GM12878 (cell line): ENCODE results near the gene CXXC5. TPM values are rescaled to one million over a fixed set of nuclear protein-coding genes. Genes with fewer than 3 reads are reported as not detected.

Source experiments
- ATAC-seq: fragments of 200-7000 bp; cut with Tn5 transposase; 3 replicates; pipeline ENCODE4 v1.9.1; 2020; ENCODE audit warnings: mild to moderate bottlenecking, moderate library complexity
- BruUV-seq: library from RNA; stranded (reverse); fragments of 400-500 nt; replicated peaks from 2 replicates; lab custom pipeline; 2021; lab: Mats Ljungman, UMichigan
- CTCF ChIA-PET: fragments of 300-600 bp; sonication (Branson Sonifier 250); formaldehyde crosslinking; extraction: SDS; loops from one replicate; lab custom pipeline; 2021; ENCODE audit warnings: inconsistent platforms; lab: Yijun Ruan, JAX
- POLR2A ChIA-PET: fragments of 350-600 bp; formaldehyde crosslinking; extraction: SDS; loops from one replicate; lab custom pipeline; 2021; ENCODE audit warnings: inconsistent platforms; lab: Charles Lee
- RAD21 ChIA-PET: fragments of 300-600 bp; sonication (Branson Sonifier 250); formaldehyde crosslinking; loops from one replicate; lab custom pipeline; 2023; ENCODE audit warnings: antibody characterized with exemption; ENCODE audit not compliant: unreplicated experiment; lab: Charles Lee
- SMC1A ChIA-PET: fragments of 300-600 bp; sonication (Branson Sonifier 250); formaldehyde crosslinking; loops from one replicate; lab custom pipeline; 2023; ENCODE audit not compliant: unreplicated experiment, uncharacterized antibody; lab: Charles Lee
- DNase-seq: peaks from one replicate; pipeline ENCODE4 v3.0.0-alpha.2; 2011; ENCODE audit warnings: low read depth, low spot score
- FAIRE-seq: peaks from 3 replicates; lab custom pipeline; 2011; peaks lifted over from hg19 to GRCh38; lab: Jason Lieb, UNC
- H2AFZ ChIP-seq: 2 replicates; pipeline ENCODE4 v1.6.0; 2011; ENCODE audit warnings: low read depth, low read length, control low read depth; ENCODE audit not compliant: control insufficient read depth
- H3K27ac ChIP-seq: 2 replicates; pipeline ENCODE4 v1.5.1; 2011; ENCODE audit warnings: control low read depth; ENCODE audit not compliant: control insufficient read depth, insufficient read depth
- H3K27me3 ChIP-seq, 2 experiments: replicated peaks in 1 of 2; 2 replicates each; pipeline versions ENCODE4 v1.6.0 to v1.6.1; 2011; ENCODE audit warnings: low read length in 1 of 2; ENCODE audit not compliant: control insufficient read depth in 2 of 2, insufficient read depth in 2 of 2
- H3K36me3 ChIP-seq, 2 experiments: 2 replicates each; pipeline ENCODE4 v1.5.1; 2011; ENCODE audit warnings: low read length in 1 of 2; ENCODE audit not compliant: control insufficient read depth in 2 of 2, insufficient read depth in 2 of 2
- H3K4me1 ChIP-seq: 2 replicates; pipeline ENCODE4 v1.6.1; 2011; ENCODE audit warnings: mild to moderate bottlenecking, low read length, moderate library complexity, mixed read lengths; ENCODE audit not compliant: control insufficient read depth, insufficient read depth
- H3K4me2 ChIP-seq: 2 replicates; pipeline ENCODE4 v1.6.0; 2011; ENCODE audit warnings: control low read depth; ENCODE audit not compliant: control insufficient read depth, insufficient read depth
- H3K4me3 ChIP-seq: fragments of 200-600 bp; sonication (generic); 2 replicates; pipeline ENCODE4 v1.5.1; 2016
- H3K79me2 ChIP-seq: 2 replicates; pipeline ENCODE4 v1.6.0; 2011; ENCODE audit warnings: low read length; ENCODE audit not compliant: control insufficient read depth, insufficient read depth
- H3K9ac ChIP-seq: 2 replicates; pipeline ENCODE4 v1.8.0; 2011; ENCODE audit warnings: low read length, control low read depth, mixed read lengths; ENCODE audit not compliant: control insufficient read depth, insufficient read depth
- H3K9me3 ChIP-seq: replicated peaks from 3 replicates; pipeline ENCODE4 v1.5.1; 2011; ENCODE audit warnings: mild to moderate bottlenecking, low read length; ENCODE audit not compliant: control insufficient read depth, insufficient read depth
- H4K20me1 ChIP-seq: 2 replicates; pipeline ENCODE4 v1.6.0; 2011; ENCODE audit not compliant: control insufficient read depth, insufficient read depth
- ASH2L ChIP-seq: fragments of 300-600, 200-600 bp; sonication (generic); IDR thresholded peaks from 2 replicates; pipeline ENCODE4 v1.6.1; 2017; ENCODE audit warnings: low read depth, mild to moderate bottlenecking, borderline replicate concordance
- BMI1 ChIP-seq: fragments of 450-650 bp; IDR thresholded peaks from 2 replicates; pipeline ENCODE4 v1.6.1; 2016; ENCODE audit warnings: mild to moderate bottlenecking, moderate library complexity, borderline replicate concordance
- CBFB ChIP-seq: IDR thresholded peaks from 2 replicates; pipeline ENCODE4 v1.6.1; 2016; ENCODE audit warnings: antibody characterized with exemption, low read depth
- ETV6 ChIP-seq, 2 experiments: fragments of 450-650 bp in 1 of 2; IDR thresholded peaks in 1 of 2; conservative IDR thresholded peaks in 1 of 2; 2 replicates each; pipeline ENCODE4 v1.6.1; 2014; ENCODE audit warnings: antibody characterized with exemption in 1 of 2, borderline replicate concordance in 1 of 2, low read depth in 1 of 2, mild to moderate bottlenecking in 1 of 2, moderate library complexity in 1 of 2
- FOXM1 ChIP-seq: IDR thresholded peaks from 2 replicates; pipeline ENCODE4 v1.6.1; 2012; ENCODE audit warnings: low read depth, mild to moderate bottlenecking, inconsistent platforms, low read length, moderate library complexity
- HDGF ChIP-seq: fragments of 450-650 bp; IDR thresholded peaks from 2 replicates; pipeline ENCODE4 v1.6.1; 2016; ENCODE audit warnings: antibody characterized with exemption
- JUND ChIP-seq: IDR thresholded peaks from 2 replicates; pipeline ENCODE4 v1.6.1; 2012; ENCODE audit warnings: low read depth, mild to moderate bottlenecking, low read length, improper control_type of control experiment, moderate library complexity
- MAX ChIP-seq: IDR thresholded peaks from 2 replicates; pipeline ENCODE4 v1.6.1; 2012; ENCODE audit warnings: low read depth, low read length, improper control_type of control experiment
- NFIC ChIP-seq: IDR thresholded peaks from 2 replicates; pipeline ENCODE4 v1.6.1; 2012; ENCODE audit warnings: low read depth, mild to moderate bottlenecking, inconsistent platforms, low read length, moderate library complexity
- RELA ChIP-seq: fragments of 450-650 bp; IDR thresholded peaks from 2 replicates; pipeline ENCODE4 v1.8.0; 2014; ENCODE audit warnings: borderline replicate concordance; ENCODE audit not compliant: partially characterized antibody
- RUNX3 ChIP-seq: IDR thresholded peaks from 2 replicates; pipeline ENCODE4 v1.6.1; 2012; ENCODE audit warnings: low read length, inconsistent platforms
- SIX5 ChIP-seq: IDR thresholded peaks from 2 replicates; pipeline ENCODE4 v1.6.1; 2011; ENCODE audit warnings: mild to moderate bottlenecking, low read depth, low read length, moderate library complexity; ENCODE audit not compliant: severe bottlenecking
- SMAD1 ChIP-seq: fragments of 450-650 bp; IDR thresholded peaks from 2 replicates; pipeline ENCODE4 v1.6.1; 2018; ENCODE audit warnings: mild to moderate bottlenecking, low read depth; ENCODE audit not compliant: partially characterized antibody
- SP1 ChIP-seq: IDR thresholded peaks from one replicate; pipeline ENCODE4 v1.6.1; 2011; ENCODE audit warnings: low read depth, low read length
- SRF ChIP-seq, 2 experiments: IDR thresholded peaks; 2 replicates each; pipeline ENCODE4 v1.6.1; 2011; ENCODE audit warnings: low read depth in 2 of 2, low read length in 2 of 2, mild to moderate bottlenecking in 1 of 2, moderate library complexity in 1 of 2
- ZNF207 ChIP-seq: fragments of 450-650 bp; IDR thresholded peaks from 2 replicates; pipeline ENCODE4 v1.6.1; 2014; ENCODE audit warnings: antibody characterized with exemption, mild to moderate bottlenecking, borderline replicate concordance
- ZNF384 ChIP-seq: IDR thresholded peaks from 2 replicates; pipeline ENCODE4 v1.6.1; 2012; ENCODE audit warnings: low read depth, mild to moderate bottlenecking, low read length, improper control_type of control experiment, borderline replicate concordance
- in situ Hi-C: fragments of 300-500 bp; cut with MboI; formaldehyde crosslinking; loops from 9 replicates; pipeline ENCODE4 v1.14.3; 2018; ENCODE audit warnings: mixed read lengths
- intact Hi-C: fragments of 100-400 bp; cut with micrococcal nuclease; formaldehyde crosslinking; loops from one replicate; pipeline ENCODE4 v1.14.2; 2022; ENCODE audit not compliant: unreplicated experiment
- polyA plus RNA-seq, 11 experiments: library from polyadenylated mRNA; depleted of rRNA in 4 of 11; unstranded in 6 of 11; stranded (reverse) in 5 of 11; fragments of >200 nt; fragmentation: Nextera tagmentation in 4 of 11; fragmentation: Illumina TruSeq in 1 of 11; extraction: Ambion mirVana in 4 of 11; extraction: Trizol in 1 of 11; gene quantifications; 1 replicate in 1 of 11; 2 replicates in 10 of 11; pipeline versions ENCODE4 v1.2.1 to v1.2.3, GENCODE V29; 2011 to 2016; ENCODE audit warnings: inconsistent platforms in 2 of 11, missing spikeins in 2 of 11, low read depth in 1 of 11
- total RNA-seq, 4 experiments: library from RNA; depleted of rRNA in 3 of 4; stranded (reverse); fragments of >200 nt in 3 of 4; fragmentation: Illumina TruSeq in 1 of 4; extraction: Trizol in 1 of 4; gene quantifications; 2 replicates each; pipeline versions ENCODE4 v1.2.1 to v1.2.3, GENCODE V29; 2013 to 2021
- TF ChIP-seq, protein P1 (sequence below): fragments of 150-350 bp; IDR thresholded peaks from 2 replicates; pipeline ENCODE4 v1.6.1; 2014; ENCODE audit warnings: mild to moderate bottlenecking, low read depth, low read length
- TF ChIP-seq, protein P2 (sequence below): fragments of 450-650 bp; IDR thresholded peaks from 2 replicates; pipeline ENCODE4 v1.6.1; 2018; ENCODE audit warnings: mild to moderate bottlenecking, low read depth, moderate library complexity; ENCODE audit not compliant: partially characterized antibody

CXXC5 gene
- total and polyA plus RNA-seq, 10 of the 15 experiments (the other 5 are each of a cell fraction or from before 2014, with no cell fraction given), result 1.8 to 90.8 (median 40.7) TPM

DNA sequence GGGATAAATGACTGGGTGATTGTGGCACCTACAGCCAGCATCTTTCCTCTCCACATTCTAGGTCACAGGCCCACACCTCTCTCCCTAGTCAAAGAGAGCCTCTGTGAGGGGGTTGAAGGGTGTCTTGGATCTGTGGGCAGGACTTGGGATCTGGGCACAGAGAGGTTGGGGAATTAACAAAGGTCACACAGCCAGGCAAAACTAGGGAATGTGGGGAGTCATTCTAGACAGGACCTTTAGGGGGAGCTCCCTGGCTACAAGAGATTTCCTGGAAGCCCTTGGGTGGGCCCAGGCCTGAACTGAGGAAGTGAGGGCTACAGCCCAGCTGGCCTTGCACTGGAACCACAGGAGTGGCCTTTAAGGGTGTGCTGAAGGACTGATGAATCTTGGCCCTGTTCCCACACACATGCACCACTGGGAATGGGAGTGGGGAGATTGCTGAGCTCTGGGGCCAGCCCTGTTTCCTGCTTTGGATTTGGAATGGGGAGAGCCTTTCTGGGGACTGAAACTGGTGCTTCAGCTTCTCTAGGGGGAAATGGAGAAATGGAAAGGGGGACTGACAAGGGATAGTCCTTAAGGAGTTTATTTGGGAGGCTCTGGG lies 12.4 kb upstream of the CXXC5 start:
- H3K27ac ChIP-seq, result peak overlapping the region; percentile 97
- ATAC-seq, result peak; percentile 7
- no peak for FAIRE-seq
- no peaks in the 10 kb centered on the region for H3K27me3 ChIP-seq
- ChIA-PET SMC1A (interaction anchor here (0.6 to 12.2 kb wide), 34 partner anchors 9 to 215 kb away, joined by 3 to 212 read pairs (median 6); partner anchors contain the start of gene CXXC5), CTCF (interaction anchor here (0.6 to 10.5 kb wide), 29 partner anchors 7 to 213 kb away, joined by 3 to 335 read pairs (median 17); partner anchors contain the start of gene CXXC5), RAD21 (interaction anchor here (0.7 to 9.2 kb wide), 31 partner anchors 9 to 298 kb away, joined by 3 to 265 read pairs (median 5); partner anchors contain the start of genes CXXC5 and UBE2D2), POLR2A (interaction anchor here (0.5 to 9.8 kb wide), 15 partner anchors 12 to 152 kb away, joined by 3 to 163 read pairs (median 10); partner anchors contain the start of gene CXXC5)
- BruUV-seq, result no TSS peak
- H3K9ac ChIP-seq, result peak overlapping the region; percentile 65
- DNase-seq, result no peak
- H3K9me3 ChIP-seq, result no peaks in the 10 kb centered on the region
- H3K36me3 ChIP-seq, result peaks cover 1 to 4% of the 10 kb centered on the region in 2 experiments; a peak in 1 of 4 replicates
- in situ Hi-C loops, result no loop called here
- peaks cover 4% of the 10 kb centered on the region for H3K79me2 ChIP-seq
- peaks cover 65% of the 10 kb centered on the region for H3K4me1 ChIP-seq
- intact Hi-C loops, result loop anchor here (1.0 to 10.0 kb wide), 5 partner anchors 17 to 329 kb away; no protein-coding TSS in a partner anchor
- no peak overlapping the region for H2AFZ ChIP-seq
- H3K4me3 ChIP-seq, result peak overlapping the region; percentile 24; the same call in 1 of the 2 replicates
- peak overlapping the region; percentile 98 for H3K4me2 ChIP-seq
- no peaks in the 10 kb centered on the region for H4K20me1 ChIP-seq
- TF ChIP-seq RELA (no peak), FOXM1 (no peak), SMAD1 (no peak), BMI1 (no peak), ZNF384 (no peak), ZNF207 (no peak), RUNX3 (no peak), ETV6 (conservative IDR thresholded peaks at IDR 0.05 in 1 of 2, IDR thresholded peaks at IDR 0.05 in 1 of 2; ENCODE audit: borderline replicate concordance in 1 of 2, low read depth in 1 of 2) (no peak; a peak in 1 of 4 replicates), HDGF (no peak; the same call in 1 of the 2 replicates), SIX5 (no peak), SRF (IDR thresholded peaks at IDR 0.05; ENCODE audit: low read depth in 2 of 2, low read length in 2 of 2) (no peak), JUND (no peak), SP1 (peak; percentile 18), CBFB (no peak), MAX (no peak), NFIC (no peak), ASH2L (no peak)
- TF ChIP-seq, protein P1, sequence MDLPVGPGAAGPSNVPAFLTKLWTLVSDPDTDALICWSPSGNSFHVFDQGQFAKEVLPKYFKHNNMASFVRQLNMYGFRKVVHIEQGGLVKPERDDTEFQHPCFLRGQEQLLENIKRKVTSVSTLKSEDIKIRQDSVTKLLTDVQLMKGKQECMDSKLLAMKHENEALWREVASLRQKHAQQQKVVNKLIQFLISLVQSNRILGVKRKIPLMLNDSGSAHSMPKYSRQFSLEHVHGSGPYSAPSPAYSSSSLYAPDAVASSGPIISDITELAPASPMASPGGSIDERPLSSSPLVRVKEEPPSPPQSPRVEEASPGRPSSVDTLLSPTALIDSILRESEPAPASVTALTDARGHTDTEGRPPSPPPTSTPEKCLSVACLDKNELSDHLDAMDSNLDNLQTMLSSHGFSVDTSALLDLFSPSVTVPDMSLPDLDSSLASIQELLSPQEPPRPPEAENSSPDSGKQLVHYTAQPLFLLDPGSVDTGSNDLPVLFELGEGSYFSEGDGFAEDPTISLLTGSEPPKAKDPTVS, result no peak
- TF ChIP-seq, protein P2, sequence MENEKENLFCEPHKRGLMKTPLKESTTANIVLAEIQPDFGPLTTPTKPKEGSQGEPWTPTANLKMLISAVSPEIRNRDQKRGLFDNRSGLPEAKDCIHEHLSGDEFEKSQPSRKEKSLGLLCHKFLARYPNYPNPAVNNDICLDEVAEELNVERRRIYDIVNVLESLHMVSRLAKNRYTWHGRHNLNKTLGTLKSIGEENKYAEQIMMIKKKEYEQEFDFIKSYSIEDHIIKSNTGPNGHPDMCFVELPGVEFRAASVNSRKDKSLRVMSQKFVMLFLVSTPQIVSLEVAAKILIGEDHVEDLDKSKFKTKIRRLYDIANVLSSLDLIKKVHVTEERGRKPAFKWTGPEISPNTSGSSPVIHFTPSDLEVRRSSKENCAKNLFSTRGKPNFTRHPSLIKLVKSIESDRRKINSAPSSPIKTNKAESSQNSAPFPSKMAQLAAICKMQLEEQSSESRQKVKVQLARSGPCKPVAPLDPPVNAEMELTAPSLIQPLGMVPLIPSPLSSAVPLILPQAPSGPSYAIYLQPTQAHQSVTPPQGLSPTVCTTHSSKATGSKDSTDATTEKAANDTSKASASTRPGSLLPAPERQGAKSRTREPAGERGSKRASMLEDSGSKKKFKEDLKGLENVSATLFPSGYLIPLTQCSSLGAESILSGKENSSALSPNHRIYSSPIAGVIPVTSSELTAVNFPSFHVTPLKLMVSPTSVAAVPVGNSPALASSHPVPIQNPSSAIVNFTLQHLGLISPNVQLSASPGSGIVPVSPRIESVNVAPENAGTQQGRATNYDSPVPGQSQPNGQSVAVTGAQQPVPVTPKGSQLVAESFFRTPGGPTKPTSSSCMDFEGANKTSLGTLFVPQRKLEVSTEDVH, result peak; percentile 26
